Measurements from ENCODE around the gene CCDC8. TPM values are rescaled to one million over a fixed set of nuclear protein-coding genes. Genes with fewer than 3 reads are reported as not detected.

The CCDC8 gene
- total and polyA plus RNA-seq, 9 of the 15 experiments (the other 6 are each of a cell fraction or from before 2014, with no cell fraction given): 0.68 to 30.8 (median 15.6) TPM

DNA sequence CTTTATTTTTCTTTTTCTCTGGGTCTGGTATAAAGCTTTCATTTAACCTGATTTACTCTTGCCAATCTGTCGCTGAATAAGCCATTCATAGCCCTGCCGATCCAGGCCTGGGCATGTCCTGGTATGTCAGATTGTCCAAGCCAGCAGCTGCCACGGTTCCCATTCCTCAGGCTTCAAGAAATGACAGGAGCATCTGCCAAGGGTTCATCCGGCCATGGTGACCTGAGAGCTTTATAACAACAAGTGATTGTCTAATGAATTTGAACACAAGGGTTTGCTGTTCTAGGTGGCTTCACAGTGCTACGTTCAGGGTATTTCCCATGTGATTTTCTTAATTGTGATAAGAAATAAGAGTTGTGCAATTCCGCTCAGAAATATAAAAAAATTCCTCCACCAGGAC, 38.0 kb upstream of the CCDC8 start:
- ATAC-seq: no peak
- DNase-seq (ENCODE audit: extremely low read depth in 1 of 4, low spot score in 3 of 4): no peak
- intact Hi-C loops (cut with micrococcal nuclease) (no loop called here), in situ Hi-C loops (cut with MboI) (no loop called here)
- Histone ChIP-seq H3K36me3 (ENCODE audit: control insufficient read depth, insufficient read depth, low read length) (no peaks in the 10 kb centered on the region), H3K27ac (ENCODE audit: extremely low read depth, low read depth, low read length) (no peak overlapping the region), H3K27me3 (ENCODE audit: control insufficient read depth in 2 of 2, insufficient read depth in 2 of 2, low read length in 2 of 2) (peaks cover 18 to 25% of the 10 kb centered on the region in 2 experiments; a peak in 4 of 5 replicates), H3K9ac (ENCODE audit: insufficient read depth in 1 of 2, low read depth in 2 of 2, low read length in 2 of 2) (no peak overlapping the region), H3K79me2 (ENCODE audit: control insufficient read depth, insufficient read depth, low read length) (no peaks in the 10 kb centered on the region), H3K4me3 (no peak overlapping the region), H4K20me1 (replicated peaks; ENCODE audit: control insufficient read depth, insufficient read depth, low read length) (no peaks in the 10 kb centered on the region), H3K9me1 (ENCODE audit: control insufficient read depth, insufficient read depth, low read length) (no peaks in the 10 kb centered on the region), H3K9me3 (replicated peaks; ENCODE audit: control insufficient read depth, insufficient read depth, low read depth, low read length) (peaks cover 2% of the 10 kb centered on the region), H3K4me2 (ENCODE audit: insufficient read depth, low read length) (no peak overlapping the region), H2AFZ (ENCODE audit: low read depth, low read length) (no peak overlapping the region), H3K4me1 (replicated peaks in 1 of 2; ENCODE audit: control insufficient read depth in 2 of 2, insufficient read depth in 2 of 2, low read length in 2 of 2) (no peaks in the 10 kb centered on the region)
- TF ChIP-seq, protein P1, sequence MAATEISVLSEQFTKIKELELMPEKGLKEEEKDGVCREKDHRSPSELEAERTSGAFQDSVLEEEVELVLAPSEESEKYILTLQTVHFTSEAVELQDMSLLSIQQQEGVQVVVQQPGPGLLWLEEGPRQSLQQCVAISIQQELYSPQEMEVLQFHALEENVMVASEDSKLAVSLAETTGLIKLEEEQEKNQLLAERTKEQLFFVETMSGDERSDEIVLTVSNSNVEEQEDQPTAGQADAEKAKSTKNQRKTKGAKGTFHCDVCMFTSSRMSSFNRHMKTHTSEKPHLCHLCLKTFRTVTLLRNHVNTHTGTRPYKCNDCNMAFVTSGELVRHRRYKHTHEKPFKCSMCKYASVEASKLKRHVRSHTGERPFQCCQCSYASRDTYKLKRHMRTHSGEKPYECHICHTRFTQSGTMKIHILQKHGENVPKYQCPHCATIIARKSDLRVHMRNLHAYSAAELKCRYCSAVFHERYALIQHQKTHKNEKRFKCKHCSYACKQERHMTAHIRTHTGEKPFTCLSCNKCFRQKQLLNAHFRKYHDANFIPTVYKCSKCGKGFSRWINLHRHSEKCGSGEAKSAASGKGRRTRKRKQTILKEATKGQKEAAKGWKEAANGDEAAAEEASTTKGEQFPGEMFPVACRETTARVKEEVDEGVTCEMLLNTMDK (IDR thresholded peaks at IDR 0.05; ENCODE audit: borderline replicate concordance, insufficient read depth, low read depth, low read length, poor library complexity, severe bottlenecking): no peak
- TF ChIP-seq STAG1 (CRISPR knock-in tag; IDR thresholded peaks at IDR 0.05; ENCODE audit: borderline replicate concordance) (no peak), ZNF583 (CRISPR knock-in tag; IDR thresholded peaks at IDR 0.05) (no peak), GABPA (tag; conservative IDR thresholded peaks at IDR 0.05; ENCODE audit: low read depth) (no peak), TFE3 (CRISPR knock-in tag; IDR thresholded peaks at IDR 0.05) (no peak), ZNF311 (CRISPR knock-in tag; IDR thresholded peaks at IDR 0.05) (no peak), MECOM (CRISPR knock-in tag; IDR thresholded peaks at IDR 0.05) (no peak), ZNF785 (CRISPR knock-in tag; IDR thresholded peaks at IDR 0.05) (no peak), TEAD1 (CRISPR knock-in tag; IDR thresholded peaks at IDR 0.05) (no peak), KDM5B (IDR thresholded peaks at IDR 0.05; ENCODE audit: insufficient replicate concordance, low read depth, low read length) (no peak), TBL1XR1 (IDR thresholded peaks at IDR 0.05; ENCODE audit: low read length in 2 of 2) (no peak)
- TF ChIP-seq, protein P2, sequence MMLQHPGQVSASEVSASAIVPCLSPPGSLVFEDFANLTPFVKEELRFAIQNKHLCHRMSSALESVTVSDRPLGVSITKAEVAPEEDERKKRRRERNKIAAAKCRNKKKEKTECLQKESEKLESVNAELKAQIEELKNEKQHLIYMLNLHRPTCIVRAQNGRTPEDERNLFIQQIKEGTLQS (IDR thresholded peaks at IDR 0.05): no peak
- TF ChIP-seq, protein P2 (CRISPR knock-in tag; conservative IDR thresholded peaks at IDR 0.05): no peak
- TF ChIP-seq, protein P3, sequence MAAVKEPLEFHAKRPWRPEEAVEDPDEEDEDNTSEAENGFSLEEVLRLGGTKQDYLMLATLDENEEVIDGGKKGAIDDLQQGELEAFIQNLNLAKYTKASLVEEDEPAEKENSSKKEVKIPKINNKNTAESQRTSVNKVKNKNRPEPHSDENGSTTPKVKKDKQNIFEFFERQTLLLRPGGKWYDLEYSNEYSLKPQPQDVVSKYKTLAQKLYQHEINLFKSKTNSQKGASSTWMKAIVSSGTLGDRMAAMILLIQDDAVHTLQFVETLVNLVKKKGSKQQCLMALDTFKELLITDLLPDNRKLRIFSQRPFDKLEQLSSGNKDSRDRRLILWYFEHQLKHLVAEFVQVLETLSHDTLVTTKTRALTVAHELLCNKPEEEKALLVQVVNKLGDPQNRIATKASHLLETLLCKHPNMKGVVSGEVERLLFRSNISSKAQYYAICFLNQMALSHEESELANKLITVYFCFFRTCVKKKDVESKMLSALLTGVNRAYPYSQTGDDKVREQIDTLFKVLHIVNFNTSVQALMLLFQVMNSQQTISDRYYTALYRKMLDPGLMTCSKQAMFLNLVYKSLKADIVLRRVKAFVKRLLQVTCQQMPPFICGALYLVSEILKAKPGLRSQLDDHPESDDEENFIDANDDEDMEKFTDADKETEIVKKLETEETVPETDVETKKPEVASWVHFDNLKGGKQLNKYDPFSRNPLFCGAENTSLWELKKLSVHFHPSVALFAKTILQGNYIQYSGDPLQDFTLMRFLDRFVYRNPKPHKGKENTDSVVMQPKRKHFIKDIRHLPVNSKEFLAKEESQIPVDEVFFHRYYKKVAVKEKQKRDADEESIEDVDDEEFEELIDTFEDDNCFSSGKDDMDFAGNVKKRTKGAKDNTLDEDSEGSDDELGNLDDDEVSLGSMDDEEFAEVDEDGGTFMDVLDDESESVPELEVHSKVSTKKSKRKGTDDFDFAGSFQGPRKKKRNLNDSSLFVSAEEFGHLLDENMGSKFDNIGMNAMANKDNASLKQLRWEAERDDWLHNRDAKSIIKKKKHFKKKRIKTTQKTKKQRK (IDR thresholded peaks at IDR 0.05; ENCODE audit: borderline replicate concordance, low read depth, low read length): no peak
- under 1% methylated on average over 6 of the region's 6 CpGs for WGBS (ENCODE audit: insufficient coverage, low coverage, missing lambda C conversion rate)
- no TSS peak for BruUV-seq (replicated peaks)
- CTCF ChIA-PET (ENCODE audit: low intra/inter-chr PET ratio): interaction anchor here (0.6 kb wide), 1 partner anchor 192 kb away, joined by 4 read pairs; no protein-coding TSS in a partner anchor
- POLR2A ChIA-PET: interaction anchor here (0.6 to 1.7 kb wide), 4 partner anchors 14 to 373 kb away, joined by 3 to 4 read pairs (median 3); no protein-coding TSS in a partner anchor
- peak; percentile 32 for FAIRE-seq
